ENCODE data around the gene MAPK8.

Gene MAPK8

GRCh38 chr10:48317321-48317990 is 11.0 kb downstream of the MAPK8 start:
- TF ChIP-seq CTBP1 (IDR thresholded peaks at IDR 0.05; ENCODE audit: borderline replicate concordance), result no peak
- TF ChIP-seq FOXK2 (IDR thresholded peaks at IDR 0.05), result no peak
- no peak for TF ChIP-seq PKNOX1 (IDR thresholded peaks at IDR 0.05)
- TF ChIP-seq TARDBP (IDR thresholded peaks at IDR 0.05), result no peak
- no peak for TF ChIP-seq ELF4 (IDR thresholded peaks at IDR 0.05)
- no peak for TF ChIP-seq FOXM1 (IDR thresholded peaks at IDR 0.05; ENCODE audit: borderline replicate concordance)
- TF ChIP-seq ZNF384 (IDR thresholded peaks at IDR 0.05), result no peak
- TF ChIP-seq NFRKB (IDR thresholded peaks at IDR 0.05), result no peak
- no peak for TF ChIP-seq HDGF (IDR thresholded peaks at IDR 0.05; ENCODE audit: borderline replicate concordance)
- no peak for TF ChIP-seq BHLHE40 (IDR thresholded peaks at IDR 0.05; ENCODE audit: borderline replicate concordance)
- TF ChIP-seq SUZ12 (IDR thresholded peaks at IDR 0.05), result no peak
- TF ChIP-seq ARNT (IDR thresholded peaks at IDR 0.05), result no peak
- no peak for TF ChIP-seq L3MBTL2 (conservative IDR thresholded peaks at IDR 0.05)
- TF ChIP-seq LEF1 (IDR thresholded peaks at IDR 0.05; ENCODE audit: borderline replicate concordance), result no peak
- TF ChIP-seq SP1 (IDR thresholded peaks at IDR 0.05), result no peak
- CTCF ChIA-PET, result no interaction called here
- DNase-seq (ENCODE audit: extremely low spot score), result no peak
- POLR2A ChIA-PET, result no interaction called here

GRCh38 chr10:48322017-48322416 is 15.5 kb downstream of the MAPK8 start:
- CTCF ChIA-PET, result interaction anchor here (0.6 kb wide), 1 partner anchor 21 kb away, joined by 3 read pairs; no protein-coding TSS in a partner anchor
- TF ChIP-seq TARDBP (IDR thresholded peaks at IDR 0.05) (no peak), BHLHE40 (IDR thresholded peaks at IDR 0.05; ENCODE audit: borderline replicate concordance) (no peak), PKNOX1 (IDR thresholded peaks at IDR 0.05) (no peak), NFRKB (IDR thresholded peaks at IDR 0.05) (no peak), ARNT (IDR thresholded peaks at IDR 0.05) (no peak), FOXA1 (IDR thresholded peaks at IDR 0.05) (no peak), LEF1 (IDR thresholded peaks at IDR 0.05; ENCODE audit: borderline replicate concordance) (no peak), SUZ12 (IDR thresholded peaks at IDR 0.05) (no peak), L3MBTL2 (conservative IDR thresholded peaks at IDR 0.05) (no peak), HDGF (IDR thresholded peaks at IDR 0.05; ENCODE audit: borderline replicate concordance) (no peak), FOXK2 (IDR thresholded peaks at IDR 0.05) (no peak), FOXM1 (IDR thresholded peaks at IDR 0.05; ENCODE audit: borderline replicate concordance) (no peak), ZNF384 (IDR thresholded peaks at IDR 0.05) (no peak), SP1 (IDR thresholded peaks at IDR 0.05) (no peak), ELF4 (IDR thresholded peaks at IDR 0.05) (no peak)
- POLR2A ChIA-PET, result no interaction called here
- no peak for DNase-seq (ENCODE audit: extremely low spot score)

- no peak for DNase-seq (ENCODE audit: extremely low spot score)
- no peak for TF ChIP-seq ZNF384 (IDR thresholded peaks at IDR 0.05)
- TF ChIP-seq LEF1 (IDR thresholded peaks at IDR 0.05; ENCODE audit: borderline replicate concordance), result no peak
- no peak for TF ChIP-seq BHLHE40 (IDR thresholded peaks at IDR 0.05; ENCODE audit: borderline replicate concordance)
- TF ChIP-seq FOXM1 (IDR thresholded peaks at IDR 0.05; ENCODE audit: borderline replicate concordance), result no peak
- no peak for TF ChIP-seq FOXA1 (IDR thresholded peaks at IDR 0.05)
- TF ChIP-seq NFRKB (IDR thresholded peaks at IDR 0.05), result no peak
- no peak for TF ChIP-seq TARDBP (IDR thresholded peaks at IDR 0.05)
- no peak for TF ChIP-seq L3MBTL2 (conservative IDR thresholded peaks at IDR 0.05)
- no peak for TF ChIP-seq HDGF (IDR thresholded peaks at IDR 0.05; ENCODE audit: borderline replicate concordance)
- no peak for TF ChIP-seq CTBP1 (IDR thresholded peaks at IDR 0.05; ENCODE audit: borderline replicate concordance)
- no peak for TF ChIP-seq FOXK2 (IDR thresholded peaks at IDR 0.05)
- TF ChIP-seq ELF4 (IDR thresholded peaks at IDR 0.05), result no peak
- CTCF ChIA-PET, result no interaction called here
- POLR2A ChIA-PET, result no interaction called here
Measured at GRCh38 chr10:48324580-48324979, 18.1 kb downstream of the MAPK8 start.

GRCh38 chr10:48330269-48330668 is 23.8 kb downstream of the MAPK8 start:
- ChIA-PET POLR2A (no interaction called here), CTCF (no interaction called here)
- no peak for DNase-seq (ENCODE audit: extremely low spot score)
- TF ChIP-seq ELF4 (IDR thresholded peaks at IDR 0.05) (no peak), SP1 (IDR thresholded peaks at IDR 0.05) (no peak), TARDBP (IDR thresholded peaks at IDR 0.05) (no peak), ZNF384 (IDR thresholded peaks at IDR 0.05) (no peak), FOXK2 (IDR thresholded peaks at IDR 0.05) (no peak), HDGF (IDR thresholded peaks at IDR 0.05; ENCODE audit: borderline replicate concordance) (no peak), L3MBTL2 (conservative IDR thresholded peaks at IDR 0.05) (no peak), BHLHE40 (IDR thresholded peaks at IDR 0.05; ENCODE audit: borderline replicate concordance) (no peak), ARNT (IDR thresholded peaks at IDR 0.05) (no peak), SUZ12 (IDR thresholded peaks at IDR 0.05) (no peak), FOXM1 (IDR thresholded peaks at IDR 0.05; ENCODE audit: borderline replicate concordance) (no peak), LEF1 (IDR thresholded peaks at IDR 0.05; ENCODE audit: borderline replicate concordance) (no peak), FOXA1 (IDR thresholded peaks at IDR 0.05) (no peak), CTBP1 (IDR thresholded peaks at IDR 0.05; ENCODE audit: borderline replicate concordance) (no peak), NFRKB (IDR thresholded peaks at IDR 0.05) (no peak), PKNOX1 (IDR thresholded peaks at IDR 0.05) (no peak)

GRCh38 chr10:48331436-48331835 is 25.0 kb downstream of the MAPK8 start:
- CTCF ChIA-PET, result no interaction called here
- DNase-seq (ENCODE audit: extremely low spot score), result no peak

More at GRCh38 chr10:48331436-48331835, 25.0 kb downstream of the MAPK8 start:
- TF ChIP-seq L3MBTL2 (conservative IDR thresholded peaks at IDR 0.05) (no peak), FOXA1 (IDR thresholded peaks at IDR 0.05) (no peak), FOXM1 (IDR thresholded peaks at IDR 0.05; ENCODE audit: borderline replicate concordance) (no peak), SP1 (IDR thresholded peaks at IDR 0.05) (no peak), BHLHE40 (IDR thresholded peaks at IDR 0.05; ENCODE audit: borderline replicate concordance) (no peak), HDGF (IDR thresholded peaks at IDR 0.05; ENCODE audit: borderline replicate concordance) (no peak), LEF1 (IDR thresholded peaks at IDR 0.05; ENCODE audit: borderline replicate concordance) (no peak), SUZ12 (IDR thresholded peaks at IDR 0.05) (no peak), ELF4 (IDR thresholded peaks at IDR 0.05) (no peak), NFRKB (IDR thresholded peaks at IDR 0.05) (no peak), ZNF384 (IDR thresholded peaks at IDR 0.05) (no peak), PKNOX1 (IDR thresholded peaks at IDR 0.05) (no peak), ARNT (IDR thresholded peaks at IDR 0.05) (no peak), TARDBP (IDR thresholded peaks at IDR 0.05) (no peak), CTBP1 (IDR thresholded peaks at IDR 0.05; ENCODE audit: borderline replicate concordance) (no peak)
- POLR2A ChIA-PET, result no interaction called here
